ENCODE results near the gene OCSTAMP. TPM values are rescaled to one million over a fixed set of nuclear protein-coding genes. Genes with fewer than 3 reads are reported as not detected.

The OCSTAMP gene
- total RNA-seq, 2 experiments from 2014 or later: 0.14 to 0.19 TPM

GRCh38 chr20:46549188-46549972, 1.1 kb downstream of the OCSTAMP start:
- ChIA-PET POLR2A (no interaction called here), CTCF (interaction anchor here (0.6 to 2.8 kb wide), 7 partner anchors 9 to 535 kb away, joined by 3 to 11 read pairs (median 3); no protein-coding TSS in a partner anchor)
- no peaks in the 10 kb centered on the region for H3K36me3 Mint-ChIP-seq (ENCODE audit: low read depth)
- intact Hi-C loops (cut with DNase I, micrococcal nuclease): no loop called here
- H3K27ac Mint-ChIP-seq: no peak overlapping the region
- ATAC-seq (no peak), DNase-seq (no peak)
- H3K4me1 Mint-ChIP-seq: peaks cover 27% of the 10 kb centered on the region
- no peak overlapping the region for H3K4me3 Mint-ChIP-seq
- no peaks in the 10 kb centered on the region for H3K27me3 Mint-ChIP-seq
- no peaks in the 10 kb centered on the region for H3K9me3 Mint-ChIP-seq (ENCODE audit: low read depth)

- POLR2A ChIA-PET: no interaction called here
These were observed 1.8 kb downstream of the OCSTAMP start for GRCh38 chr20:46548688-46549087.

DNA sequence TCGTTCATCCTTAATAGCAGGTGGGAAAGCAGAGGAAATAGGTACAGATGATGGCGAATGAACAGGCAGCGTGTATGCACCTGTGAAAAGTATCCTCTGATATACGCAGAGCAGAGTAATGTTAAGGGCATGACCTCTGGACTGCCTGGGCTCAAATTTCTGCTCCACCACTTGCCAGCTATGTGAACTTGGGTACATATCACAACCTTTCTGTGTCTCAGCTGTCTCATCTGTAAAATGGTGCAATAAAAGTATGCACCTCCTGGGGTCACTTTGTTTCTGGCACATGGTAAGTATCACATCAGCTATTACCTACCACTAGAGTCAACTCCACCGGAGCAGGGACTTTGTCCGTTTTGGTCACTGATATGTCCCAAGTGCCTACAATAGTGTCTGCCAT, 2.5 kb downstream of the OCSTAMP start:
- Mint-ChIP-seq H3K27me3 (peaks cover 2% of the 10 kb centered on the region), H3K4me1 (peaks cover 23% of the 10 kb centered on the region), H3K36me3 (ENCODE audit: low read depth) (no peaks in the 10 kb centered on the region), H3K27ac (no peak overlapping the region), H3K9me3 (ENCODE audit: low read depth) (no peaks in the 10 kb centered on the region), H3K4me3 (no peak overlapping the region)
- CTCF ChIA-PET: no interaction called here
- no peak for ATAC-seq
- no peak for DNase-seq
- intact Hi-C loops (cut with DNase I, micrococcal nuclease): loop anchor here in 1 of 2 experiments (1.0 kb wide), 1 partner anchor 35 kb away; the partner anchor contains the start of gene ZNF334
- POLR2A ChIA-PET: no interaction called here

More at GRCh38 chr20:46548688-46549087, 1.8 kb downstream of the OCSTAMP start:
- CTCF ChIA-PET: interaction anchor here (0.9 to 2.8 kb wide), 4 partner anchors 13 to 534 kb away, joined by 3 to 11 read pairs (median 4); no protein-coding TSS in a partner anchor
- Mint-ChIP-seq H3K36me3 (ENCODE audit: low read depth) (no peaks in the 10 kb centered on the region), H3K4me3 (no peak overlapping the region), H3K27ac (no peak overlapping the region), H3K27me3 (peaks cover under 1% of the 10 kb centered on the region), H3K4me1 (peaks cover 29% of the 10 kb centered on the region), H3K9me3 (ENCODE audit: low read depth) (no peaks in the 10 kb centered on the region)
- intact Hi-C loops (cut with DNase I, micrococcal nuclease): no loop called here
- ATAC-seq: no peak
- DNase-seq: no peak

GRCh38 chr20:46546936-46547335, 3.5 kb downstream of the OCSTAMP start:
- POLR2A ChIA-PET: no interaction called here
- peak; percentile 20 for DNase-seq
- intact Hi-C loops (cut with DNase I, micrococcal nuclease): loop anchor here in 1 of 2 experiments (1.0 kb wide), 1 partner anchor 34 kb away; the partner anchor contains the start of gene ZNF334
- ATAC-seq: peak; percentile 35
- Mint-ChIP-seq H3K4me1 (peaks cover 13% of the 10 kb centered on the region), H3K27ac (no peak overlapping the region), H3K9me3 (ENCODE audit: low read depth) (no peaks in the 10 kb centered on the region), H3K27me3 (peaks cover 7% of the 10 kb centered on the region), H3K4me3 (no peak overlapping the region), H3K36me3 (ENCODE audit: low read depth) (no peaks in the 10 kb centered on the region)
- CTCF ChIA-PET: interaction anchor here (0.6 to 1.1 kb wide), 3 partner anchors 11 to 381 kb away, joined by 3 to 4 read pairs (median 3); no protein-coding TSS in a partner anchor

DNA sequence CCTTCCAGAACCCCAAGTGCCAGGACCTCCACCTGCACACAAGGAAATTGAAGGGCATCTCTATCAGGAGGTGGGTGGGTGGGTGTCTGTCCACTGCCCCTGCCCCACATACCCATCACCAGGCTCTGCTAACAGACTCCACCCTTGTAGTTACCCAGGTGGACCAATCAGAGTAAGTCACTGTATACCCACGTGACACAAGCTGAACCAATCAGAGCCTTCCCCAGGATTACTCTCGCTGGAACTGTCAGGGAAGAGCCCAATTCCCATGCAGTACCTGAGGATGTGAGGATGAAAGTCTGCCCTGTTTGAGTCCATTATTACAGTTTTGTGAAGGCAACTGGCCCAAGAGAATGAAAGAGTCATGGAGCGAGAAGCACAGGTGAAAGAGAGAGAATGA, 4.2 kb downstream of the OCSTAMP start:
- H3K36me3 Mint-ChIP-seq (ENCODE audit: low read depth): no peaks in the 10 kb centered on the region
- ChIA-PET CTCF (interaction anchor here (0.7 kb wide), 1 partner anchor 715 kb away, joined by 3 read pairs; no protein-coding TSS in a partner anchor), POLR2A (interaction anchor here (0.7 kb wide), 1 partner anchor 77 kb away, joined by 3 read pairs; no protein-coding TSS in a partner anchor)
- peaks cover 10% of the 10 kb centered on the region for H3K4me1 Mint-ChIP-seq
- H3K9me3 Mint-ChIP-seq (ENCODE audit: low read depth): no peaks in the 10 kb centered on the region
- intact Hi-C loops (cut with DNase I, micrococcal nuclease): no loop called here
- H3K4me3 Mint-ChIP-seq: no peak overlapping the region
- ATAC-seq: no peak
- H3K27ac Mint-ChIP-seq: no peak overlapping the region
- H3K27me3 Mint-ChIP-seq: peaks cover 7% of the 10 kb centered on the region
- no peak for DNase-seq

- intact Hi-C loops (cut with DNase I, micrococcal nuclease): loop anchor here (1.0 to 2.0 kb wide), 6 partner anchors 8 to 144 kb away; partner anchors contain the start of genes ELMO2 (in 1 of the 2), TP53RK (in 1 of the 2) and ZNF334 (in 1 of the 2)
- no peaks in the 10 kb centered on the region for H3K9me3 Mint-ChIP-seq (ENCODE audit: low read depth)
These were observed 4.7 kb downstream of the OCSTAMP start for GRCh38 chr20:46545827-46546138.

DNA sequence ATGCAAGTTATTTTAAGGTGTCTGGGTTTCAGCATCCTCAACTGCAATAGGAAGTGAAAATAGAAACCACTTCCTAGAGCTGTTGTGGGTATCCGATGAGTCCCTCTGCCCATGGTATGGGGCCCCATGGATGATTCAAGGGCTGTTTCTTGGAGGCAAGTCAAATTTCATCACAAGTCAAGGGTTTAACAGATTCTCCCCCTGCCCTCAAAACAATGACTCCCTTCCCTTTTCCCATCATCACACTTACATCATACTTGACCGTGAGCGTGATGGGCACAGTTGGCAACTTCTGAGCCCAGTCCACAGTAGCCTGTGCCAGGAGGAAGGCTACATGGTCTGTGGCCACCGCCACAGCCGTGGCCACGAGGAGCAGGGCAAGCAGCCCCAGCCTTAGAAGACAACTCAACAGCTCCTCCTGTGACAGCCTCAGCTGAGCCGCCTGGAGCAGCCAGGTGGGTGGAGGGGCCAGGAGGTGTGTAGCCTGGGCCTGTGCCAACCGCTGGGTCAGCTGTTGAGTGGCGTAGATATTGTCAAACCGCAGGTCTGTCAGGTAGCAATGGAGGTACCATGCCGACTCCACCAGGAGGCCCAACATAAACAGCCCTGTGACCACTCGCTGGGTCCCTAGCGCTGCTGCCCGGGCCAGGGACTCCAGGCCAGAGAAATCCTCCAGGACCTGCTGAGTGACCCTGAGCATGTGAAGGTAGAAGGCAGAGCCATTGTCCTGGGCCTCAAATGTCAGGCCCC, 5.2 kb downstream of the OCSTAMP start:
- H3K9me3 Mint-ChIP-seq (ENCODE audit: low read depth): no peaks in the 10 kb centered on the region
- ChIA-PET POLR2A (interaction anchor here (0.5 to 1.1 kb wide), 3 partner anchors 13 to 1065 kb away, joined by 3 read pairs; no protein-coding TSS in a partner anchor), CTCF (interaction anchor here (0.6 to 1.6 kb wide), 8 partner anchors 12 to 144 kb away, joined by 3 to 6 read pairs (median 4); partner anchors contain the start of gene TP53RK)
- peaks cover 10% of the 10 kb centered on the region for H3K4me1 Mint-ChIP-seq
- H3K4me3 Mint-ChIP-seq: peak overlapping the region; percentile 47
- DNase-seq: peak; percentile 75
- H3K27me3 Mint-ChIP-seq: peaks cover 12% of the 10 kb centered on the region
- intact Hi-C loops (cut with DNase I, micrococcal nuclease): loop anchor here (1.0 to 2.0 kb wide), 6 partner anchors 8 to 144 kb away; partner anchors contain the start of genes ELMO2 (in 1 of the 2), TP53RK (in 1 of the 2) and ZNF334 (in 1 of the 2)
- no peaks in the 10 kb centered on the region for H3K36me3 Mint-ChIP-seq (ENCODE audit: low read depth)
- peak; percentile 82 for ATAC-seq
- H3K27ac Mint-ChIP-seq: peak overlapping the region; percentile 91

More at GRCh38 chr20:46545827-46546138, 4.7 kb downstream of the OCSTAMP start:
- no peak for ATAC-seq
- no peak overlapping the region for H3K4me3 Mint-ChIP-seq
- no peak for DNase-seq
- POLR2A ChIA-PET: interaction anchor here (0.7 kb wide), 1 partner anchor 77 kb away, joined by 3 read pairs; no protein-coding TSS in a partner anchor
- peaks cover 10% of the 10 kb centered on the region for H3K4me1 Mint-ChIP-seq
- H3K27ac Mint-ChIP-seq: no peak overlapping the region
- CTCF ChIA-PET: interaction anchor here (0.7 kb wide), 1 partner anchor 715 kb away, joined by 3 read pairs; no protein-coding TSS in a partner anchor
- H3K36me3 Mint-ChIP-seq (ENCODE audit: low read depth): no peaks in the 10 kb centered on the region
- H3K27me3 Mint-ChIP-seq: peaks cover 10% of the 10 kb centered on the region

DNA sequence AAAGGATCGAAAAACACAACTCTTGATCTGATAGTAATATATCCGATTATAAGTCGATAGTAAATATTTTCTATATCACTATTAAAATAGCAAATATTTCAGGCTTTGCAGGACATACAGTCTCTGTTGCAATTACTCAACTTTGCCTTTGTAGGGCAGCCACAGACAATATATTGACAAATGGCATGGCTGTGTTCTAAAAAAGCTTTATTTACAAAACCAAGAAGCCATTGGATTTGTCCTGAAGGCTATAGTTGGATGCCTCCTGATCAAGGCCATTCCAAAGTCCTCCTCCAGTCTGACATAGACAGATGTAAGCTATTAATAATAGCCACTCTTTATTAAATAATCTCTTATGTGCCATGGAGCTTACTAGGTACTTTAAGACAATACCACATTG, 5.9 kb downstream of the OCSTAMP start:
- peaks cover 12% of the 10 kb centered on the region for H3K27me3 Mint-ChIP-seq
- peaks cover 10% of the 10 kb centered on the region for H3K4me1 Mint-ChIP-seq
- H3K4me3 Mint-ChIP-seq: no peak overlapping the region
- H3K9me3 Mint-ChIP-seq (ENCODE audit: low read depth): no peaks in the 10 kb centered on the region
- ATAC-seq (no peak), DNase-seq (no peak)
- H3K27ac Mint-ChIP-seq: no peak overlapping the region
- POLR2A ChIA-PET: interaction anchor here (0.5 to 1.1 kb wide), 2 partner anchors 14 to 142 kb away, joined by 3 read pairs; no protein-coding TSS in a partner anchor
- CTCF ChIA-PET: interaction anchor here (0.7 to 1.6 kb wide), 6 partner anchors 12 to 144 kb away, joined by 3 to 6 read pairs (median 4); partner anchors contain the start of gene TP53RK
- intact Hi-C loops (cut with DNase I, micrococcal nuclease): loop anchor here (2.0 kb wide), 2 partner anchors 136 to 138 kb away; partner anchors contain the start of gene ELMO2 (in 1 of the 2)
- H3K36me3 Mint-ChIP-seq (ENCODE audit: low read depth): no peaks in the 10 kb centered on the region

GRCh38 chr20:46543959-46544358, 6.5 kb downstream of the OCSTAMP start:
- H3K9me3 Mint-ChIP-seq (ENCODE audit: low read depth): no peaks in the 10 kb centered on the region
- peaks cover 10% of the 10 kb centered on the region for H3K4me1 Mint-ChIP-seq
- ChIA-PET POLR2A (no interaction called here), CTCF (interaction anchor here (1.2 to 1.6 kb wide), 4 partner anchors 13 to 29 kb away, joined by 3 to 6 read pairs (median 4); no protein-coding TSS in a partner anchor)
- ATAC-seq (no peak), DNase-seq (no peak)
- no peaks in the 10 kb centered on the region for H3K36me3 Mint-ChIP-seq (ENCODE audit: low read depth)
- no peak overlapping the region for H3K27ac Mint-ChIP-seq
- no peak overlapping the region for H3K4me3 Mint-ChIP-seq
- peaks cover 14% of the 10 kb centered on the region for H3K27me3 Mint-ChIP-seq
- intact Hi-C loops (cut with DNase I, micrococcal nuclease): loop anchor here (2.0 kb wide), 2 partner anchors 137 kb away; partner anchors contain the start of gene ELMO2 (in 1 of the 2)

- ATAC-seq: no peak
- peaks cover 10% of the 10 kb centered on the region for H3K4me1 Mint-ChIP-seq
- ChIA-PET CTCF (no interaction called here), POLR2A (no interaction called here)
- no peak for DNase-seq
- no peak overlapping the region for H3K4me3 Mint-ChIP-seq
- intact Hi-C loops (cut with DNase I, micrococcal nuclease): no loop called here
- H3K27ac Mint-ChIP-seq: no peak overlapping the region
- H3K36me3 Mint-ChIP-seq (ENCODE audit: low read depth): no peaks in the 10 kb centered on the region
- no peaks in the 10 kb centered on the region for H3K9me3 Mint-ChIP-seq (ENCODE audit: low read depth)
- H3K27me3 Mint-ChIP-seq: peaks cover 19% of the 10 kb centered on the region
These were observed 7.4 kb downstream of the OCSTAMP start for GRCh38 chr20:46543033-46543432.

All from activated CD4-positive, alpha-beta T cell treated with anti-CD3 and anti-CD28 coated beads for 36 hours (primary cell).